ENCODE data around the gene MT1A.

Gene MT1A

DNA sequence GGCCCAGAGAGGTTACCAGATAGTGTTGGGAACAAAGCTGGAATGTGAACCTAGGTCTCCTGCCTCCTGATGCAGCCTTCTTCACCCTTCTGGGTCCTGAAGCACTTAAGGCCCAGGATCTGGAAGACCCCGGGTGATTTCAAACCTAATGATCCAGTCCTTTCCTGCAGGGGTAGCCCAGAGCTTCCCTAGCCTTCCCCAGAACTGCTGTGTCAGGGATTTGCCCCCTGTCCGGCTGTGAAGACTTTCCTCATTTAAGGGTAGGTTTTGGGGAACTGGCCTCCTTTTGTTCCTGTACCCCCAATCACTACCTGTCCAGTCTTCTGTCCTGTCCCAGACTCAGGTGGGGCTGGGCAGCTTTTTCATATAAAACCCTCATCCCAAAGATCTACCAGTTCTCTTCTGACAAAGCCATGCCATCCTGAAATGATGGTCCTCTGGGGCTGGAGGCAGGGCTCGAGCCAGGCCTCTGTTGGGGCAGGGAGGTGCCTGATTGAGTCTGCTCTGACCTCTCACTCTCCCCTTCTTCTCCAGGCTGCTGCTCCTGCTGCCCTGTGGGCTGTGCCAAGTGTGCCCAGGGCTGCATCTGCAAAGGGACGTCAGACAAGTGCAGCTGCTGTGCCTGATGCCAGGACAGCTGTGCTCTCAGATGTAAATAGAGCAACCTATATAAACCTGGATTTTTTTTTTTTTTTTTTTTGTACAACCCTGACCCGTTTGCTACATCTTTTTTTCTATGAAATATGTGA, 45.1 kb downstream of the MT1A start:
- TF ChIP-seq EZH2 (IDR thresholded peaks at IDR 0.05) (no peak), FOXP2 (optimal IDR thresholded peaks at IDR 0.05; ENCODE audit: control extremely low read depth, extremely low read length, insufficient read depth) (no peak), POLR2AphosphoS5 (IDR thresholded peaks at IDR 0.05; ENCODE audit: borderline replicate concordance, low read depth, low read length) (no peak)
- no peak overlapping the region for H3K4me3 ChIP-seq
- H3K27ac ChIP-seq, result no peak overlapping the region
- H3K36me3 ChIP-seq (ENCODE audit: insufficient read depth, low read length), result no peaks in the 10 kb centered on the region
- no peaks in the 10 kb centered on the region for H3K9me3 ChIP-seq (ENCODE audit: low read depth, low read length)
- no peak for DNase-seq (ENCODE audit: low read depth, low spot score)
- H3K9ac ChIP-seq (ENCODE audit: insufficient read length), result no peak overlapping the region

GRCh38 chr16:56684256-56684925, 45.9 kb downstream of the MT1A start:
- DNase-seq (ENCODE audit: low read depth, low spot score), result no peak

GRCh38 chr16:56684926-56685590, 46.6 kb downstream of the MT1A start:
- Histone ChIP-seq H3K4me3 (no peak overlapping the region), H3K9me3 (ENCODE audit: low read depth, low read length) (no peaks in the 10 kb centered on the region), H3K9ac (ENCODE audit: insufficient read length) (no peak overlapping the region), H3K27ac (no peak overlapping the region), H3K36me3 (ENCODE audit: insufficient read depth, low read length) (no peaks in the 10 kb centered on the region)
- no peak for DNase-seq (ENCODE audit: low read depth, low spot score)
- TF ChIP-seq FOXP2 (optimal IDR thresholded peaks at IDR 0.05; ENCODE audit: control extremely low read depth, extremely low read length, insufficient read depth) (no peak), POLR2AphosphoS5 (IDR thresholded peaks at IDR 0.05; ENCODE audit: borderline replicate concordance, low read depth, low read length) (no peak), EZH2 (IDR thresholded peaks at IDR 0.05) (no peak)

More at GRCh38 chr16:56684256-56684925, 45.9 kb downstream of the MT1A start:
- H3K9ac ChIP-seq (ENCODE audit: insufficient read length), result no peak overlapping the region
- no peak overlapping the region for H3K4me3 ChIP-seq
- H3K27ac ChIP-seq, result no peak overlapping the region
- no peaks in the 10 kb centered on the region for H3K9me3 ChIP-seq (ENCODE audit: low read depth, low read length)
- no peaks in the 10 kb centered on the region for H3K36me3 ChIP-seq (ENCODE audit: insufficient read depth, low read length)
- TF ChIP-seq POLR2AphosphoS5 (IDR thresholded peaks at IDR 0.05; ENCODE audit: borderline replicate concordance, low read depth, low read length), result no peak
- TF ChIP-seq FOXP2 (optimal IDR thresholded peaks at IDR 0.05; ENCODE audit: control extremely low read depth, extremely low read length, insufficient read depth), result no peak
- no peak for TF ChIP-seq EZH2 (IDR thresholded peaks at IDR 0.05)

GRCh38 chr16:56686758-56687157, 48.3 kb downstream of the MT1A start:
- no peak overlapping the region for H3K9ac ChIP-seq (ENCODE audit: insufficient read length)
- DNase-seq (ENCODE audit: low read depth, low spot score), result no peak
- TF ChIP-seq FOXP2 (optimal IDR thresholded peaks at IDR 0.05; ENCODE audit: control extremely low read depth, extremely low read length, insufficient read depth) (no peak), EZH2 (IDR thresholded peaks at IDR 0.05) (no peak), POLR2AphosphoS5 (IDR thresholded peaks at IDR 0.05; ENCODE audit: borderline replicate concordance, low read depth, low read length) (no peak)
- no peaks in the 10 kb centered on the region for H3K9me3 ChIP-seq (ENCODE audit: low read depth, low read length)
- no peak overlapping the region for H3K27ac ChIP-seq
- H3K4me3 ChIP-seq, result no peak overlapping the region
- H3K36me3 ChIP-seq (ENCODE audit: insufficient read depth, low read length), result no peaks in the 10 kb centered on the region

- no peaks in the 10 kb centered on the region for H3K36me3 ChIP-seq (ENCODE audit: insufficient read depth, low read length)
- H3K27ac ChIP-seq, result no peak overlapping the region
- no peak for DNase-seq (ENCODE audit: low read depth, low spot score)
- H3K9me3 ChIP-seq (ENCODE audit: low read depth, low read length), result no peaks in the 10 kb centered on the region
- H3K4me3 ChIP-seq, result no peak overlapping the region
- no peak for TF ChIP-seq EZH2 (IDR thresholded peaks at IDR 0.05)
- TF ChIP-seq POLR2AphosphoS5 (IDR thresholded peaks at IDR 0.05; ENCODE audit: borderline replicate concordance, low read depth, low read length), result no peak
- TF ChIP-seq FOXP2 (optimal IDR thresholded peaks at IDR 0.05; ENCODE audit: control extremely low read depth, extremely low read length, insufficient read depth), result no peak
- H3K9ac ChIP-seq (ENCODE audit: insufficient read length), result no peak overlapping the region
Measured at GRCh38 chr16:56688762-56689161, 50.3 kb downstream of the MT1A start.

- Histone ChIP-seq H3K9me3 (ENCODE audit: low read depth, low read length) (no peaks in the 10 kb centered on the region), H3K36me3 (ENCODE audit: insufficient read depth, low read length) (no peaks in the 10 kb centered on the region), H3K4me3 (no peak overlapping the region), H3K9ac (ENCODE audit: insufficient read length) (no peak overlapping the region), H3K27ac (no peak overlapping the region)
- TF ChIP-seq FOXP2 (optimal IDR thresholded peaks at IDR 0.05; ENCODE audit: control extremely low read depth, extremely low read length, insufficient read depth) (no peak), EZH2 (IDR thresholded peaks at IDR 0.05) (no peak)
- no peak for DNase-seq (ENCODE audit: low read depth, low spot score)
Measured at GRCh38 chr16:56689171-56689570, 50.7 kb downstream of the MT1A start.
